Measurements from ENCODE around the gene CASK.

DNA sequence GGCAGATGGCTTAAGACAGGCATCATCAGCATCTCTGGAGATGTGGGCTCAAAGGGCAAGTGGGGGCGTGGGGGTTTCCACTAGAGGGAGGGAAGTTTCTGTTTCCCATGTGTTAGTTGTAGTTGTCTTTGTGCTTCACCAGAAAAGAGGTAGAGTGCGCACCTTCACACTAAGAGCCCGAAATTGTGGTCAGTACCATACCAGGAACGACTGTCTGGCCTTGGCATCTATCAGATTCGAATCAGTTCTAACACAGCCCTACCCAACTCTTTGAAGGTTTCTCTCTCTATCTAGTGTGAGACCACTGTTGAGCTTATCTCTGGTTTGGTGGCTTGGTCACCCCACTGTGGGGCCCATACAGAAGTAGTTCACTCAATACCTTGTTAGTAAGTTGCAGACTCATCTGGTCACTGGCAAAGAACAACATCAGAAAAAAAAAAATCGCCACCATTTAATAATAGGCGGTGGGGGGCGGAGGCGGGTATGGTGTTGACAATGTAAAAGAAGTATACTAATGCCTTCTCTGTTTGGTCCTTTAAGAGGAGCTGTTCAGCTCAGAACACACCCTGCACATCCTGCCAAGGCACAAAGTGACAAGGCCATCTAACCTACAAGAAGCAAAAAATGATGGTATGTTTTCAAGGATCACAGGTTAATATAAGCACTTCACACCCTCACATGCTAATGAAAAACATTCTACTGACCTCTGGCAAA lies 405.1 kb downstream of the CASK start:
- TF ChIP-seq, protein P1, sequence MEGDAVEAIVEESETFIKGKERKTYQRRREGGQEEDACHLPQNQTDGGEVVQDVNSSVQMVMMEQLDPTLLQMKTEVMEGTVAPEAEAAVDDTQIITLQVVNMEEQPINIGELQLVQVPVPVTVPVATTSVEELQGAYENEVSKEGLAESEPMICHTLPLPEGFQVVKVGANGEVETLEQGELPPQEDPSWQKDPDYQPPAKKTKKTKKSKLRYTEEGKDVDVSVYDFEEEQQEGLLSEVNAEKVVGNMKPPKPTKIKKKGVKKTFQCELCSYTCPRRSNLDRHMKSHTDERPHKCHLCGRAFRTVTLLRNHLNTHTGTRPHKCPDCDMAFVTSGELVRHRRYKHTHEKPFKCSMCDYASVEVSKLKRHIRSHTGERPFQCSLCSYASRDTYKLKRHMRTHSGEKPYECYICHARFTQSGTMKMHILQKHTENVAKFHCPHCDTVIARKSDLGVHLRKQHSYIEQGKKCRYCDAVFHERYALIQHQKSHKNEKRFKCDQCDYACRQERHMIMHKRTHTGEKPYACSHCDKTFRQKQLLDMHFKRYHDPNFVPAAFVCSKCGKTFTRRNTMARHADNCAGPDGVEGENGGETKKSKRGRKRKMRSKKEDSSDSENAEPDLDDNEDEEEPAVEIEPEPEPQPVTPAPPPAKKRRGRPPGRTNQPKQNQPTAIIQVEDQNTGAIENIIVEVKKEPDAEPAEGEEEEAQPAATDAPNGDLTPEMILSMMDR (IDR thresholded peaks at IDR 0.05; ENCODE audit: borderline replicate concordance, extremely low read depth, low read length, poor library complexity, severe bottlenecking): no peak
- no peak for TF ChIP-seq EZH2 (IDR thresholded peaks at IDR 0.05; ENCODE audit: borderline replicate concordance, low read depth, low read length, severe bottlenecking)

Measured in DND-41 (cell line).